Activated T-cell treated with anti-CD3 and anti-CD28 coated beads, Interleukin-2, amount 50 U/mL, for 24 hours (primary cell): ENCODE measurements around the gene ATP11A.
"Not testable (repeated sequence)": the region's sequence is repeated elsewhere in the genome, so short reads cannot be mapped to it uniquely, and the experiment has no call there.

Experiments
- DNase-seq: peaks from one replicate; pipeline ENCODE4 v3.0.0-alpha.2; 2020
- H3K27ac Mint-ChIP-seq: 2 replicates; pipeline ENCODE4 v1.8.0; 2020; ENCODE audit warnings: mild to moderate bottlenecking, mixed read lengths
- H3K27me3 Mint-ChIP-seq: 2 replicates; pipeline ENCODE4 v1.8.0; 2020; ENCODE audit warnings: mixed read lengths
- H3K36me3 Mint-ChIP-seq: 2 replicates; pipeline ENCODE4 v1.8.0; 2020; ENCODE audit warnings: low read depth, mixed read lengths
- H3K4me1 Mint-ChIP-seq: 2 replicates; pipeline ENCODE4 v1.8.0; 2020; ENCODE audit warnings: low read depth, mixed read lengths
- H3K4me3 Mint-ChIP-seq: 2 replicates; pipeline ENCODE4 v1.8.0; 2020; ENCODE audit warnings: mild to moderate bottlenecking, moderate library complexity, mixed read lengths
- H3K9me3 Mint-ChIP-seq: 2 replicates; pipeline ENCODE4 v1.8.0; 2020; ENCODE audit warnings: mixed read lengths

ATP11A gene

GRCh38 chr13:112869202-112870050 lies 179.6 kb downstream of the ATP11A start:
- peaks cover 40% of the 10 kb centered on the region for H3K36me3 Mint-ChIP-seq
- no peak overlapping the region for H3K4me3 Mint-ChIP-seq

GRCh38 chr13:112870051-112870331 lies 180.2 kb downstream of the ATP11A start:
- H3K27ac Mint-ChIP-seq, result no peak overlapping the region
- H3K36me3 Mint-ChIP-seq, result peaks cover 45% of the 10 kb centered on the region
- H3K4me3 Mint-ChIP-seq, result no peak overlapping the region
- no peaks in the 10 kb centered on the region for H3K27me3 Mint-ChIP-seq
- H3K4me1 Mint-ChIP-seq, result peaks cover 47% of the 10 kb centered on the region
- no peak for DNase-seq
- no peaks in the 10 kb centered on the region for H3K9me3 Mint-ChIP-seq

More at GRCh38 chr13:112869202-112870050, 179.6 kb downstream of the ATP11A start:
- Mint-ChIP-seq H3K9me3 (no peaks in the 10 kb centered on the region), H3K27ac (no peak overlapping the region), H3K4me1 (peaks cover 41% of the 10 kb centered on the region), H3K27me3 (no peaks in the 10 kb centered on the region)
- no peak for DNase-seq

GRCh38 chr13:112870737-112871287 lies 181.0 kb downstream of the ATP11A start:
- Mint-ChIP-seq H3K4me1 (peaks cover 54% of the 10 kb centered on the region), H3K9me3 (no peaks in the 10 kb centered on the region), H3K4me3 (no peak overlapping the region), H3K27ac (peak overlapping the region; percentile 39), H3K36me3 (peaks cover 51% of the 10 kb centered on the region), H3K27me3 (no peaks in the 10 kb centered on the region)
- DNase-seq, result no peak

- H3K4me3 Mint-ChIP-seq, result no peak overlapping the region
- H3K36me3 Mint-ChIP-seq, result peaks cover 49% of the 10 kb centered on the region
- DNase-seq, result peak; percentile 26
- H3K9me3 Mint-ChIP-seq, result no peaks in the 10 kb centered on the region
- peaks cover 55% of the 10 kb centered on the region for H3K4me1 Mint-ChIP-seq
- H3K27me3 Mint-ChIP-seq, result no peaks in the 10 kb centered on the region
- H3K27ac Mint-ChIP-seq, result peak overlapping the region; percentile 61
These were observed 181.9 kb downstream of the ATP11A start for GRCh38 chr13:112871742-112872141.

GRCh38 chr13:112872657-112873631 lies 183.1 kb downstream of the ATP11A start:
- DNase-seq, result peak; percentile 49
- Mint-ChIP-seq H3K4me3 (peak overlapping the region; percentile 61), H3K4me1 (peaks cover 55% of the 10 kb centered on the region), H3K36me3 (peaks cover 45% of the 10 kb centered on the region), H3K27ac (peak overlapping the region; percentile 92)
- not testable (repeated sequence) for H3K27me3 Mint-ChIP-seq, H3K9me3 Mint-ChIP-seq

- peak; percentile 89 for DNase-seq
- Mint-ChIP-seq H3K4me3 (peak overlapping the region; percentile 61), H3K27me3 (no peaks in the 10 kb centered on the region)
These were observed 184.3 kb downstream of the ATP11A start for GRCh38 chr13:112873851-112874750.

GRCh38 chr13:112874751-112875300 lies 185.0 kb downstream of the ATP11A start:
- H3K27me3 Mint-ChIP-seq, result no peaks in the 10 kb centered on the region
- H3K27ac Mint-ChIP-seq, result peak overlapping the region; percentile 92
- H3K36me3 Mint-ChIP-seq, result peaks cover 50% of the 10 kb centered on the region
- H3K9me3 Mint-ChIP-seq, result no peaks in the 10 kb centered on the region
- no peak overlapping the region for H3K4me3 Mint-ChIP-seq
- no peak for DNase-seq
- peaks cover 49% of the 10 kb centered on the region for H3K4me1 Mint-ChIP-seq

More at GRCh38 chr13:112873851-112874750, 184.3 kb downstream of the ATP11A start:
- Mint-ChIP-seq H3K27ac (peak overlapping the region; percentile 92), H3K4me1 (peaks cover 53% of the 10 kb centered on the region), H3K9me3 (no peaks in the 10 kb centered on the region), H3K36me3 (peaks cover 44% of the 10 kb centered on the region)

GRCh38 chr13:112875627-112876026 lies 185.8 kb downstream of the ATP11A start:
- no peak for DNase-seq

GRCh38 chr13:112876305-112877000 lies 186.6 kb downstream of the ATP11A start:
- H3K4me3 Mint-ChIP-seq, result no peak overlapping the region
- no peaks in the 10 kb centered on the region for H3K9me3 Mint-ChIP-seq
- H3K27ac Mint-ChIP-seq, result no peak overlapping the region
- H3K36me3 Mint-ChIP-seq, result peaks cover 61% of the 10 kb centered on the region
- no peak for DNase-seq
- no peaks in the 10 kb centered on the region for H3K27me3 Mint-ChIP-seq
- H3K4me1 Mint-ChIP-seq, result peaks cover 40% of the 10 kb centered on the region

More at GRCh38 chr13:112875627-112876026, 185.8 kb downstream of the ATP11A start:
- Mint-ChIP-seq H3K4me3 (no peak overlapping the region), H3K4me1 (peaks cover 48% of the 10 kb centered on the region), H3K9me3 (no peaks in the 10 kb centered on the region), H3K27ac (no peak overlapping the region), H3K36me3 (peaks cover 58% of the 10 kb centered on the region), H3K27me3 (no peaks in the 10 kb centered on the region)

GRCh38 chr13:112877066-112877465 lies 187.2 kb downstream of the ATP11A start:
- peaks cover 67% of the 10 kb centered on the region for H3K36me3 Mint-ChIP-seq
- H3K4me1 Mint-ChIP-seq, result peaks cover 35% of the 10 kb centered on the region

GRCh38 chr13:112877539-112877938 lies 187.7 kb downstream of the ATP11A start:
- Mint-ChIP-seq H3K4me3 (no peak overlapping the region), H3K9me3 (no peaks in the 10 kb centered on the region), H3K4me1 (peaks cover 30% of the 10 kb centered on the region), H3K27ac (no peak overlapping the region), H3K27me3 (no peaks in the 10 kb centered on the region), H3K36me3 (peaks cover 72% of the 10 kb centered on the region)
- no peak for DNase-seq

More at GRCh38 chr13:112877066-112877465, 187.2 kb downstream of the ATP11A start:
- DNase-seq, result no peak
- Mint-ChIP-seq H3K4me3 (no peak overlapping the region), H3K27ac (no peak overlapping the region), H3K9me3 (no peaks in the 10 kb centered on the region), H3K27me3 (no peaks in the 10 kb centered on the region)

- Mint-ChIP-seq H3K4me3 (no peak overlapping the region), H3K9me3 (no peaks in the 10 kb centered on the region), H3K36me3 (peaks cover 77% of the 10 kb centered on the region), H3K27ac (no peak overlapping the region), H3K27me3 (no peaks in the 10 kb centered on the region), H3K4me1 (peaks cover 25% of the 10 kb centered on the region)
- DNase-seq, result no peak
These were observed 188.4 kb downstream of the ATP11A start for GRCh38 chr13:112877976-112878955.
